Loucy (cell line): ENCODE measurements around the gene RNF168.

ENCODE experiments used
- H2AFZ ChIP-seq: fragments of 200-600 bp; sonication (generic); 2 replicates; pipeline ENCODE4 v1.6.0; 2016; ENCODE audit warnings: antibody characterized with exemption, mild to moderate bottlenecking, low read length, moderate library complexity
- H3F3A ChIP-seq: fragments of 200-600 bp; 2 replicates; pipeline ENCODE4 v1.6.0; 2016; ENCODE audit warnings: antibody characterized with exemption, low read depth, mild to moderate bottlenecking
- H3K27me3 ChIP-seq: fragments of 200-600 bp; sonication (generic); 2 replicates; pipeline ENCODE4 v1.6.1; 2014; ENCODE audit warnings: low read length, mild to moderate bottlenecking; ENCODE audit not compliant: insufficient read depth, poor library complexity, severe bottlenecking
- H3K36me3 ChIP-seq: fragments of 200-600 bp; sonication (generic); 2 replicates; pipeline ENCODE4 v1.6.1; 2016; ENCODE audit warnings: low read length; ENCODE audit not compliant: insufficient read depth
- H3K4me1 ChIP-seq: fragments of 200-600 bp; sonication (generic); 2 replicates; pipeline ENCODE4 v1.5.1; 2014; ENCODE audit warnings: low read length, mild to moderate bottlenecking; ENCODE audit not compliant: insufficient read depth, poor library complexity, severe bottlenecking
- H3K4me2 ChIP-seq: fragments of 200-600 bp; sonication (generic); 2 replicates; pipeline ENCODE4 v1.6.0; 2014; ENCODE audit warnings: antibody characterized with exemption, low read length, low read depth, mild to moderate bottlenecking; ENCODE audit not compliant: poor library complexity, severe bottlenecking
- H3K4me3 ChIP-seq: fragments of 200-600 bp; sonication (generic); 2 replicates; pipeline ENCODE4 v1.5.1; 2014; ENCODE audit warnings: low read length, mild to moderate bottlenecking, mixed read lengths; ENCODE audit not compliant: poor library complexity, severe bottlenecking
- H3K79me2 ChIP-seq: fragments of 200-600 bp; sonication (generic); 2 replicates; pipeline ENCODE4 v1.6.1; 2014; ENCODE audit warnings: low read length; ENCODE audit not compliant: insufficient read depth
- H3K9ac ChIP-seq: fragments of 200-600 bp; sonication (generic); 2 replicates; pipeline ENCODE4 v1.6.0; 2014; ENCODE audit warnings: mild to moderate bottlenecking, low read depth, low read length, moderate library complexity; ENCODE audit not compliant: poor library complexity, severe bottlenecking
- H3K9me2 ChIP-seq: fragments of 200-600 bp; sonication (generic); replicated peaks from 2 replicates; pipeline ENCODE4 v1.6.1; 2016; ENCODE audit warnings: low read depth, low read length, mixed read lengths
- H3K9me3 ChIP-seq: fragments of 200-600 bp; sonication (generic); 2 replicates; pipeline ENCODE4 v1.6.1; 2014; ENCODE audit warnings: mild to moderate bottlenecking, antibody characterized with exemption, low read length, low read depth; ENCODE audit not compliant: insufficient read depth
- H4K20me1 ChIP-seq: fragments of 200-600 bp; sonication (generic); 2 replicates; pipeline ENCODE4 v1.6.0; 2014; ENCODE audit warnings: antibody characterized with exemption, low read length, mild to moderate bottlenecking; ENCODE audit not compliant: insufficient read depth, poor library complexity, severe bottlenecking
- EZH2phosphoT487 ChIP-seq: fragments of 200-600 bp; IDR thresholded peaks from 2 replicates; pipeline ENCODE4 v1.6.1; 2018; ENCODE audit warnings: antibody characterized with exemption, mild to moderate bottlenecking, moderate library complexity, borderline replicate concordance
- TF ChIP-seq, protein P1 (sequence below): fragments of 200-600 bp; sonication (generic); conservative IDR thresholded peaks from 2 replicates; pipeline ENCODE4 v1.5.1; 2014; ENCODE audit warnings: mild to moderate bottlenecking, antibody characterized with exemption, low read length

RNF168 gene

DNA sequence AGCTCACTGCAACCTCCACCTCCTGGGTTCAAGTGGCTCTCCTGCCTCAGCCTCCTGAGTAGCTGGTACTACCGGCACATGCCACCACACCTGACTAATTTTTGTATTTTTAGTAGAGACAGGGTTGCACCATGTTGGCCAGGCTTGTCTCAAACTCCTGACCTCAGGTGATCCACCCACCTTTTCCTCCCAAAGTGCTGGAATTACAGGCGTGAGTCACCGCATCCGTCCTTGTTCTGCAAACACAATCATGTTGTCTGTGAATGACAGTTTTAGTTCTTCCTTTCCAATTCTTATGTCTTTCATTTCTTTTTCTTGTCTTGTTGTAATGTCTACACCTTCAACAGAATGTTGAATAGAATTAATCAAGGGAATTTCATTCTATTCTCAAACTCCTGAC lies 27.9 kb upstream of the RNF168 start:
- no peak overlapping the region for H3K9ac ChIP-seq
- H3K36me3 ChIP-seq, result no peaks in the 10 kb centered on the region
- 0 out of 2 replicates have a peak, but pooled peaks cover 6% of the 10 kb centered on the region for H3K9me3 ChIP-seq
- H3K27me3 ChIP-seq, result no peaks in the 10 kb centered on the region
- H3K4me2 ChIP-seq, result no peak overlapping the region
- peaks cover 7% of the 10 kb centered on the region for H3K4me1 ChIP-seq
- no peaks in the 10 kb centered on the region for H4K20me1 ChIP-seq
- no peaks in the 10 kb centered on the region for H3K9me2 ChIP-seq
- H3F3A ChIP-seq, result no peaks in the 10 kb centered on the region
- H3K79me2 ChIP-seq, result no peaks in the 10 kb centered on the region
- no peak for TF ChIP-seq EZH2phosphoT487
- TF ChIP-seq, protein P1, sequence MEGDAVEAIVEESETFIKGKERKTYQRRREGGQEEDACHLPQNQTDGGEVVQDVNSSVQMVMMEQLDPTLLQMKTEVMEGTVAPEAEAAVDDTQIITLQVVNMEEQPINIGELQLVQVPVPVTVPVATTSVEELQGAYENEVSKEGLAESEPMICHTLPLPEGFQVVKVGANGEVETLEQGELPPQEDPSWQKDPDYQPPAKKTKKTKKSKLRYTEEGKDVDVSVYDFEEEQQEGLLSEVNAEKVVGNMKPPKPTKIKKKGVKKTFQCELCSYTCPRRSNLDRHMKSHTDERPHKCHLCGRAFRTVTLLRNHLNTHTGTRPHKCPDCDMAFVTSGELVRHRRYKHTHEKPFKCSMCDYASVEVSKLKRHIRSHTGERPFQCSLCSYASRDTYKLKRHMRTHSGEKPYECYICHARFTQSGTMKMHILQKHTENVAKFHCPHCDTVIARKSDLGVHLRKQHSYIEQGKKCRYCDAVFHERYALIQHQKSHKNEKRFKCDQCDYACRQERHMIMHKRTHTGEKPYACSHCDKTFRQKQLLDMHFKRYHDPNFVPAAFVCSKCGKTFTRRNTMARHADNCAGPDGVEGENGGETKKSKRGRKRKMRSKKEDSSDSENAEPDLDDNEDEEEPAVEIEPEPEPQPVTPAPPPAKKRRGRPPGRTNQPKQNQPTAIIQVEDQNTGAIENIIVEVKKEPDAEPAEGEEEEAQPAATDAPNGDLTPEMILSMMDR, result no peak
- no peak overlapping the region for H3K4me3 ChIP-seq
- no peak overlapping the region for H2AFZ ChIP-seq

DNA sequence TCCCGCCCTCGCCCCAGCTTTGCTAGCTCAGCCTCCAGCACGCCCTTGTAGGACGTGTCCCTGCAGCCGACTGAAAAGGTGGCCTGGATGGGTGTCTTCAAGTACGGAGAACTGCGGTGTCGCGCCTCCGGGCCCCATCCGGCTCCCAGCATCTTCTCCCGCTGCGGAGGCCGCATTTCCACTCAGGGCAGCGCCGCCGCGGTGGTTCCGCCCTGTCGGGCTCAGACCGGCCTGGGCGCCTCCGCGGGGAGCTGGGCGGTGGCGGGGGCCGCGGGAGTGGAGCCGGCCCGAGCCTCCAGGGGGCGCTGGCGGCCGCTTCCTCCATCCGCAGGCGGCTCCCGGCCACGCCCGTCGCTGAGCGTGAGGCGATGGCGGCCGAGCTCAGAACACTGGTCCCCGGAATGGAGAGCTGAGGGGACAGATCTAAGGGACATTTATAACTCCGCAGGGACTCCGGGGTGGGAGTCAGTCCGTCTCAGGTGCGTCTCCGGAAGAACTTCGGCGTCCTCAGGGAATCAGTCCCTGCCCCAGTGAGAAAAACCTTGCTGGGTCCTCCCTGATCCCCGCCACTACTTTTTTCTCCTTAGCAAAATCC lies 25.2 kb upstream of the RNF168 start:
- Histone ChIP-seq H3K4me2 (peak overlapping the region; percentile 72), H3K79me2 (no peaks in the 10 kb centered on the region), H3K4me1 (peaks cover 7% of the 10 kb centered on the region), H3K9me3 (0 out of 2 replicates have a peak, but pooled peaks cover 6% of the 10 kb centered on the region), H3K36me3 (no peaks in the 10 kb centered on the region), H3K4me3 (peak overlapping the region; percentile 72), H4K20me1 (no peaks in the 10 kb centered on the region), H3K27me3 (no peaks in the 10 kb centered on the region), H2AFZ (peak overlapping the region; percentile 96), H3K9me2 (no peaks in the 10 kb centered on the region), H3F3A (no peaks in the 10 kb centered on the region), H3K9ac (peak overlapping the region; percentile 67)
- TF ChIP-seq, protein P1, result peak; percentile 74
- no peak for TF ChIP-seq EZH2phosphoT487

DNA sequence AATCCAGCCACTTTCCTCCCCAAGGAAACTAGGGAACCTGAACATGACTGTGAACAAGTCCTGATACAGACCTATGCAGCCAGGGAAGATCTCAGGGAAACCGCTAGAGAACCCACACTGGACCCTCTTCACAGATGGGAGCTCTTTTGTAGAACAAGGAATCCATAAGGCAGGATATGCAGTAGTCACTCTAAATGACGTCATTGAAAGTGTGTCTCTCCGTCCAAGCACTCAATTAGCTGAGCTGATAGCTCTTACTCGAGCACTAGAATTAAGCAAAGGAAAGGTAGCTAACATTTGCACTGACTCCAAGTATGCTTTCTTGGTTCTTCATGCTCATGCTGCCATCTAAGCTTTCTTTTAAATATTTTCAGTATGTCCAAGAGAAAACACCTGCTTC lies 21.6 kb upstream of the RNF168 start:
- Histone ChIP-seq H3K4me2 (no peak overlapping the region), H3K36me3 (no peaks in the 10 kb centered on the region)
- TF ChIP-seq, protein P1, result no peak
- TF ChIP-seq EZH2phosphoT487, result no peak

More for the DNA sequence above, 21.6 kb upstream of the RNF168 start:
- Histone ChIP-seq H4K20me1 (no peaks in the 10 kb centered on the region), H3K4me3 (no peak overlapping the region), H3K9me2 (no peaks in the 10 kb centered on the region), H2AFZ (no peak overlapping the region), H3F3A (no peaks in the 10 kb centered on the region), H3K4me1 (peaks cover 7% of the 10 kb centered on the region), H3K79me2 (no peaks in the 10 kb centered on the region), H3K27me3 (no peaks in the 10 kb centered on the region), H3K9me3 (peaks cover 4% of the 10 kb centered on the region; the same call in 1 of the 2 replicates), H3K9ac (no peak overlapping the region)
